ENCODE results near the gene RALY. TPM values are rescaled to one million over a fixed set of nuclear protein-coding genes. Genes with fewer than 3 reads are reported as not detected.

RALY gene
- total and polyA plus RNA-seq, 10 of the 15 experiments (the other 5 are each of a cell fraction or from before 2014, with no cell fraction given): 1.2 to 246 (median 137) TPM

GRCh38 chr20:34001378-34001777, 7.7 kb downstream of the RALY start (continued):
- no peak for TF ChIP-seq ETV6 (conservative IDR thresholded peaks at IDR 0.05 in 1 of 2, IDR thresholded peaks at IDR 0.05 in 1 of 2; ENCODE audit: borderline replicate concordance in 1 of 2, low read depth in 1 of 2)
- no peak for TF ChIP-seq RAD21 (IDR thresholded peaks at IDR 0.05; ENCODE audit: insufficient read depth, low read depth, low read length)
- TF ChIP-seq CEBPZ (IDR thresholded peaks at IDR 0.05; ENCODE audit: low read depth, low read length): no peak

- POLR2A ChIA-PET: interaction anchor here (1.3 kb wide), 1 partner anchor 12 kb away, joined by 10 read pairs; no protein-coding TSS in a partner anchor
- 59% methylated on average over 2 of the region's 2 CpGs for WGBS (ENCODE audit: insufficient coverage, insufficient replicate concordance, low lambda C conversion rate, missing lambda C conversion rate)
- no peak for TF ChIP-seq ZNF274 (IDR thresholded peaks at IDR 0.05; ENCODE audit: insufficient read depth, insufficient read length)
- TF ChIP-seq CHD4 (IDR thresholded peaks at IDR 0.05): no peak
- no peak for TF ChIP-seq ZBTB40 (IDR thresholded peaks at IDR 0.05; ENCODE audit: borderline replicate concordance)
- no peak for TF ChIP-seq ZNF24 (IDR thresholded peaks at IDR 0.05)
- no peak for TF ChIP-seq TCF3 (IDR thresholded peaks at IDR 0.05; ENCODE audit: borderline replicate concordance, insufficient read depth, low read depth, low read length)
- no peak for TF ChIP-seq HCFC1 (IDR thresholded peaks at IDR 0.05; ENCODE audit: low read length)
- no peak for TF ChIP-seq NKRF (conservative IDR thresholded peaks at IDR 0.05)
- no peak for TF ChIP-seq MTA2 (IDR thresholded peaks at IDR 0.05; ENCODE audit: low read depth)
- TF ChIP-seq GATAD2B (conservative IDR thresholded peaks at IDR 0.05; ENCODE audit: low read depth): no peak
These were observed 10.5 kb downstream of the RALY start for GRCh38 chr20:34004227-34004626.

More at GRCh38 chr20:34004227-34004626, 10.5 kb downstream of the RALY start:
- no peak overlapping the region for H3K4me3 ChIP-seq
- ATAC-seq (no peak), FAIRE-seq (no peak), DNase-seq (ENCODE audit: low read depth, low spot score) (no peak)
- H3K79me2 ChIP-seq (ENCODE audit: control insufficient read depth, insufficient read depth, low read length): peaks cover 87% of the 10 kb centered on the region
- no peaks in the 10 kb centered on the region; the same call in 2 of the 3 replicates for H3K9me3 ChIP-seq (replicated peaks; ENCODE audit: control insufficient read depth, insufficient read depth, low read length)
- no peak overlapping the region for H3K9ac ChIP-seq (ENCODE audit: control insufficient read depth, insufficient read depth, low read length)
- no peak overlapping the region for H3K4me2 ChIP-seq (ENCODE audit: control insufficient read depth, insufficient read depth)
- RAD21 ChIA-PET (ENCODE audit: unreplicated experiment): no interaction called here
- CTCF ChIA-PET: interaction anchor here (1.4 kb wide), 1 partner anchor 18 kb away, joined by 7 read pairs; no protein-coding TSS in a partner anchor
- no peaks in the 10 kb centered on the region for H3K27me3 ChIP-seq (replicated peaks in 1 of 2; ENCODE audit: control insufficient read depth in 2 of 2, insufficient read depth in 2 of 2, low read length in 1 of 2)
- in situ Hi-C loops (cut with MboI): no loop called here
- intact Hi-C loops (cut with micrococcal nuclease; ENCODE audit: unreplicated experiment): no loop called here
- H3K4me1 ChIP-seq (ENCODE audit: control insufficient read depth, insufficient read depth, low read length): peaks cover under 1% of the 10 kb centered on the region; the same call in 1 of the 2 replicates
- BruUV-seq (replicated peaks): TSS peak; percentile 1
- H4K20me1 ChIP-seq (ENCODE audit: control insufficient read depth, insufficient read depth): peaks cover 7% of the 10 kb centered on the region
- no peak overlapping the region for H2AFZ ChIP-seq (ENCODE audit: control insufficient read depth, low read depth, low read length)
- SMC1A ChIA-PET (ENCODE audit: uncharacterized antibody, unreplicated experiment): no interaction called here
- H3K36me3 ChIP-seq (ENCODE audit: control insufficient read depth in 2 of 2, insufficient read depth in 2 of 2, low read length in 1 of 2): no peaks in the 10 kb centered on the region; a peak in 2 of 4 replicates
- H3K27ac ChIP-seq (ENCODE audit: control insufficient read depth, insufficient read depth): no peak overlapping the region

All from GM12878 (cell line).